A549 (cell line): Measurements from ENCODE around the gene TSGA10IP. TPM values are rescaled to one million over a fixed set of nuclear protein-coding genes. Genes with fewer than 3 reads are reported as not detected.

Source experiments
- ATAC-seq, 2 experiments: fragments of 200-7000 bp in 1 of 2; fragments of >200 bp in 1 of 2; cut with Nextera tagmentation in 1 of 2; cut with Tn5 transposase in 1 of 2; 3 replicates each; pipeline versions ENCODE4 v1.8.0 to v1.9.1; 2018 to 2020; ENCODE audit warnings: mild to moderate bottlenecking in 1 of 2, moderate library complexity in 1 of 2
- CTCF ChIA-PET: fragments of 300-600 bp; sonication (Branson Sonifier 250); formaldehyde crosslinking; extraction: SDS; loops from one replicate; lab custom pipeline; 2021; ENCODE audit warnings: antibody characterized with exemption, inconsistent platforms; lab: Yijun Ruan, JAX
- POLR2A ChIA-PET: fragments of 350-600 bp; formaldehyde crosslinking; extraction: SDS; loops from one replicate; lab custom pipeline; 2021; ENCODE audit warnings: antibody characterized with exemption, inconsistent platforms; lab: Yijun Ruan, JAX
- DNase-seq, 2 experiments: peaks; one replicate each; pipeline versions ENCODE4 v3.0.0 to v3.0.0-alpha.2; 2011 to 2016; ENCODE audit warnings: low read depth in 1 of 2, low spot score in 1 of 2
- FAIRE-seq: peaks from 2 replicates; lab custom pipeline; 2011; peaks lifted over from hg19 to GRCh38; lab: Jason Lieb, UNC
- H3K27ac ChIP-seq, 2 experiments: fragments of >200 bp; sonication (Bioruptor Twin); formaldehyde crosslinking; 3 replicates each; pipeline ENCODE4 v1.5.1; 2016 to 2017
- H3K4me1 ChIP-seq: fragments of >200 bp; sonication (Bioruptor Twin); formaldehyde crosslinking; 3 replicates; pipeline ENCODE4 v1.6.1; 2016
- H3K4me2 ChIP-seq: fragments of >200 bp; sonication (Bioruptor Twin); formaldehyde crosslinking; 3 replicates; pipeline ENCODE4 v1.6.1; 2016
- H3K4me3 ChIP-seq: fragments of >200 bp; sonication (Bioruptor Twin); formaldehyde crosslinking; 3 replicates; pipeline ENCODE4 v1.5.1; 2016
- H3K9me3 ChIP-seq: fragments of >200 bp; sonication (Bioruptor Twin); formaldehyde crosslinking; 3 replicates; pipeline ENCODE4 v1.6.1; 2016
- BHLHE40 ChIP-seq: IDR thresholded peaks from 2 replicates; pipeline ENCODE4 v1.6.1; 2012; ENCODE audit warnings: low read depth, low read length, inconsistent platforms
- CBX2 ChIP-seq: fragments of 200-600 bp; sonication (generic); IDR thresholded peaks from 2 replicates; pipeline ENCODE4 v1.6.1; 2016; ENCODE audit warnings: low read depth, mild to moderate bottlenecking, borderline replicate concordance
- CHD2 ChIP-seq: fragments of 150-350 bp; IDR thresholded peaks from 2 replicates; pipeline ENCODE4 v1.6.1; 2014; ENCODE audit warnings: low read length; ENCODE audit not compliant: partially characterized antibody
- CHD4 ChIP-seq: fragments of 200-600 bp; sonication (generic); IDR thresholded peaks from 2 replicates; pipeline ENCODE4 v1.6.1; 2016; ENCODE audit warnings: antibody characterized with exemption, mild to moderate bottlenecking, borderline replicate concordance
- GATA3 ChIP-seq: IDR thresholded peaks from 2 replicates; pipeline ENCODE4 v1.6.1; 2012; ENCODE audit warnings: borderline replicate concordance
- HDAC2 ChIP-seq: fragments of 200-600 bp; sonication (generic); IDR thresholded peaks from 2 replicates; pipeline ENCODE4 v1.6.1; 2016
- HOXA7 ChIP-seq: fragments of 250-450 bp; sonication (Bioruptor Pico); IDR thresholded peaks from 2 replicates; pipeline ENCODE4 v1.5.0; 2020; ENCODE audit warnings: mild to moderate bottlenecking, moderate library complexity
- JUN ChIP-seq, 2 experiments: fragments of >200 bp; sonication (Bioruptor Twin); formaldehyde crosslinking; IDR thresholded peaks; 2 replicates in 1 of 2; 3 replicates in 1 of 2; pipeline ENCODE4 v1.6.1; 2016 to 2017
- KDM1A ChIP-seq: fragments of 200-600 bp; sonication (generic); IDR thresholded peaks from 2 replicates; pipeline ENCODE4 v1.6.1; 2016; ENCODE audit warnings: low read depth, mild to moderate bottlenecking
- MYC ChIP-seq: IDR thresholded peaks from 2 replicates; pipeline ENCODE4 v1.6.1; 2012; ENCODE audit warnings: mild to moderate bottlenecking, inconsistent platforms, low read length, improper control_type of control experiment, borderline replicate concordance
- NPAS2 ChIP-seq: fragments of 250-450 bp; sonication (Bioruptor Pico); IDR thresholded peaks from 2 replicates; pipeline ENCODE4 v1.8.0; 2022; ENCODE audit warnings: mild to moderate bottlenecking, moderate library complexity, borderline replicate concordance
- RCOR1 ChIP-seq: fragments of 150-350 bp; IDR thresholded peaks from 2 replicates; pipeline ENCODE4 v1.6.1; 2014; ENCODE audit warnings: antibody characterized with exemption, low read length, low read depth
- SMC3 ChIP-seq: fragments of >200 bp; sonication (Bioruptor Twin); formaldehyde crosslinking; IDR thresholded peaks from 3 replicates; pipeline ENCODE4 v1.6.1; 2018; ENCODE audit warnings: inconsistent platforms
- TP53 ChIP-seq: fragments of 250-450 bp; sonication (Bioruptor Pico); IDR thresholded peaks from 2 replicates; pipeline ENCODE4 v1.5.0; 2021; ENCODE audit warnings: mild to moderate bottlenecking, moderate library complexity
- ZSCAN20 ChIP-seq: fragments of 250-450 bp; sonication (Bioruptor Pico); IDR thresholded peaks from 2 replicates; pipeline ENCODE4 v1.8.0; 2022; ENCODE audit warnings: mild to moderate bottlenecking, moderate library complexity
- WGBS: methylation state at CpG from one replicate; pipeline ENCODE4 v1.1.6; 2017; ENCODE audit errors: missing lambda C conversion rate; 5-methylcytosine and 5-hydroxymethylcytosine counted together
- polyA plus RNA-seq, 4 experiments: library from polyadenylated mRNA; depleted of rRNA in 3 of 4; stranded (reverse); fragments of >200 nt; fragmentation: RNase III in 1 of 4; extraction: RNeasy Plus Mini Kit Qiagen cat#74134 plus additional on column Dnase treatment in 1 of 4; gene quantifications; 2 replicates in 3 of 4; 3 replicates in 1 of 4; pipeline ENCODE4 v1.2.3, GENCODE V29; 2011 to 2017
- TF ChIP-seq, protein P1 (sequence below): fragments of >200 bp; sonication (Bioruptor Twin); formaldehyde crosslinking; IDR thresholded peaks from 3 replicates; pipeline ENCODE4 v1.5.1; 2016
- TF ChIP-seq, protein P2 (sequence below): fragments of 150-350 bp; IDR thresholded peaks from 2 replicates; pipeline ENCODE4 v1.6.1; 2014; ENCODE audit warnings: low read depth, mild to moderate bottlenecking, low read length
- TF ChIP-seq, protein P3 (sequence below): fragments of 450-650 bp; IDR thresholded peaks from 2 replicates; pipeline ENCODE4 v1.6.1; 2014; ENCODE audit warnings: antibody characterized with exemption
- TF ChIP-seq, protein P4 (sequence below): fragments of >200 bp; sonication (Bioruptor Twin); formaldehyde crosslinking; IDR thresholded peaks from 3 replicates; pipeline ENCODE4 v1.6.1; 2016

TSGA10IP gene
- polyA plus RNA-seq, 2 of the 4 experiments (the other 2 are of a cell fraction), result not detected

DNA sequence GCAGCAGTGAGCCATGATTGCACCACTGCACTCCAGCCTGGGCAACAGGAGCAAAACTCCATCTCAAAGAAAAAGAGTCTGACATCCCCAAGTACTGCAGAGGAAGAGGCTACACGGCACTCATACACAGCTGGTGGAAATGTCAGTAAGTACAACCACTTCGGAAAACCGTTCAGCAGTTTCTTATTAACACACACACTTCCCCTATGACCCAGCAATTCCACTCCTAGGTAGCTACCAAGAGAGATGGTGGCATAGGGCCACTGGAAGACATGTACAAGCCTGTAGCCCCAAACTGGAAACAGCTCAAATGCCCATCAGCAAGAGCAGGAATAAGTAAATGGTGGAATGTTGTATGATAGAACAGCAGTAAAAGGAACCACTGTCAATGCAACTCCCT lies 22.7 kb upstream of the TSGA10IP start:
- no peak for FAIRE-seq
- ChIA-PET CTCF (interaction anchor here (1.0 to 31.6 kb wide), 7 partner anchors 10 to 67 kb away, joined by 3 to 618 read pairs (median 5); partner anchors contain the start of genes CCDC85B, FIBP and FOSL1), POLR2A (interaction anchor here (1.1 kb wide), 1 partner anchor 33 kb away, joined by 3 read pairs; no protein-coding TSS in a partner anchor)

DNA sequence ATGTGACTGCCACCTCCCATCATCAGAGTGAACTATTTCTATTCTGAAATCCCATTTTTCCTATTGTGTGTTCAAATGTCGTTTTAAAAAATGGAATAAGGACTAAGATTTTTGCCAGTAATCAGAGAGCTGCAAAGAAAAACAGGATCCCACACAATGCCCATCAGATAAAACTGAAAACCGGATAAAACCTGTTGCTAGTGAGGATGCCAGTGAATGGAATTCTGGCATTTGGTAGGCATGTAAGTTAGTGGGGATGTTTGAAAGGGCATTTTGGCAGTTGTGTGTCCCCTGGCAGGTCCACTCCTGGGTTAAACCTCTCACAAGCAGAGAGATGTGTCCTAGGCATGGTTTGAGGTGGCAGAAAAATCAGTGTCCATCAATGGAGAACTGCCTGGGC lies 19.9 kb upstream of the TSGA10IP start:
- Histone ChIP-seq H3K4me1 (peaks cover 6% of the 10 kb centered on the region), H3K4me3 (no peak overlapping the region), H3K9me3 (no peaks in the 10 kb centered on the region), H3K4me2 (no peak overlapping the region), H3K27ac (no peak overlapping the region)
- TF ChIP-seq, protein P1, sequence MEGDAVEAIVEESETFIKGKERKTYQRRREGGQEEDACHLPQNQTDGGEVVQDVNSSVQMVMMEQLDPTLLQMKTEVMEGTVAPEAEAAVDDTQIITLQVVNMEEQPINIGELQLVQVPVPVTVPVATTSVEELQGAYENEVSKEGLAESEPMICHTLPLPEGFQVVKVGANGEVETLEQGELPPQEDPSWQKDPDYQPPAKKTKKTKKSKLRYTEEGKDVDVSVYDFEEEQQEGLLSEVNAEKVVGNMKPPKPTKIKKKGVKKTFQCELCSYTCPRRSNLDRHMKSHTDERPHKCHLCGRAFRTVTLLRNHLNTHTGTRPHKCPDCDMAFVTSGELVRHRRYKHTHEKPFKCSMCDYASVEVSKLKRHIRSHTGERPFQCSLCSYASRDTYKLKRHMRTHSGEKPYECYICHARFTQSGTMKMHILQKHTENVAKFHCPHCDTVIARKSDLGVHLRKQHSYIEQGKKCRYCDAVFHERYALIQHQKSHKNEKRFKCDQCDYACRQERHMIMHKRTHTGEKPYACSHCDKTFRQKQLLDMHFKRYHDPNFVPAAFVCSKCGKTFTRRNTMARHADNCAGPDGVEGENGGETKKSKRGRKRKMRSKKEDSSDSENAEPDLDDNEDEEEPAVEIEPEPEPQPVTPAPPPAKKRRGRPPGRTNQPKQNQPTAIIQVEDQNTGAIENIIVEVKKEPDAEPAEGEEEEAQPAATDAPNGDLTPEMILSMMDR, result no peak
- TF ChIP-seq KDM1A (no peak), GATA3 (no peak), JUN (IDR thresholded peaks at IDR 0.05) (no peak)
- TF ChIP-seq, protein P2, sequence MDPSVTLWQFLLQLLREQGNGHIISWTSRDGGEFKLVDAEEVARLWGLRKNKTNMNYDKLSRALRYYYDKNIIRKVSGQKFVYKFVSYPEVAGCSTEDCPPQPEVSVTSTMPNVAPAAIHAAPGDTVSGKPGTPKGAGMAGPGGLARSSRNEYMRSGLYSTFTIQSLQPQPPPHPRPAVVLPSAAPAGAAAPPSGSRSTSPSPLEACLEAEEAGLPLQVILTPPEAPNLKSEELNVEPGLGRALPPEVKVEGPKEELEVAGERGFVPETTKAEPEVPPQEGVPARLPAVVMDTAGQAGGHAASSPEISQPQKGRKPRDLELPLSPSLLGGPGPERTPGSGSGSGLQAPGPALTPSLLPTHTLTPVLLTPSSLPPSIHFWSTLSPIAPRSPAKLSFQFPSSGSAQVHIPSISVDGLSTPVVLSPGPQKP, result no peak
- FAIRE-seq (no peak), ATAC-seq (no peak), DNase-seq (no peak)
- CTCF ChIA-PET, result interaction anchor here (0.8 to 31.6 kb wide), 2 partner anchors 12 to 32 kb away, joined by 3 to 618 read pairs; partner anchors contain the start of genes CCDC85B, FIBP and FOSL1
- WGBS, result 59% methylated on average over 2 of the region's 2 CpGs
- POLR2A ChIA-PET, result no interaction called here

More for the DNA sequence above, 22.7 kb upstream of the TSGA10IP start:
- H3K4me2 ChIP-seq, result no peak overlapping the region
- WGBS, result 88% methylated on average over 3 of the region's 3 CpGs
- ATAC-seq (no peak), DNase-seq (no peak)
- no peak overlapping the region for H3K27ac ChIP-seq
- H3K4me1 ChIP-seq, result peaks cover 17% of the 10 kb centered on the region
- H3K9me3 ChIP-seq, result no peaks in the 10 kb centered on the region
- no peak for TF ChIP-seq MYC
- no peak for TF ChIP-seq CHD4
- TF ChIP-seq, protein P2, result no peak
- no peak for TF ChIP-seq CBX2
- no peak for TF ChIP-seq HDAC2
- no peak for TF ChIP-seq HOXA7 (CRISPR knock-in tag)
- no peak for TF ChIP-seq RCOR1
- TF ChIP-seq NPAS2 (CRISPR knock-in tag), result no peak
- TF ChIP-seq, protein P3, sequence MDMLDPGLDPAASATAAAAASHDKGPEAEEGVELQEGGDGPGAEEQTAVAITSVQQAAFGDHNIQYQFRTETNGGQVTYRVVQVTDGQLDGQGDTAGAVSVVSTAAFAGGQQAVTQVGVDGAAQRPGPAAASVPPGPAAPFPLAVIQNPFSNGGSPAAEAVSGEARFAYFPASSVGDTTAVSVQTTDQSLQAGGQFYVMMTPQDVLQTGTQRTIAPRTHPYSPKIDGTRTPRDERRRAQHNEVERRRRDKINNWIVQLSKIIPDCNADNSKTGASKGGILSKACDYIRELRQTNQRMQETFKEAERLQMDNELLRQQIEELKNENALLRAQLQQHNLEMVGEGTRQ, result no peak
- no peak for TF ChIP-seq ZSCAN20 (CRISPR knock-in tag)
- TF ChIP-seq CHD2, result no peak
- TF ChIP-seq, protein P4, sequence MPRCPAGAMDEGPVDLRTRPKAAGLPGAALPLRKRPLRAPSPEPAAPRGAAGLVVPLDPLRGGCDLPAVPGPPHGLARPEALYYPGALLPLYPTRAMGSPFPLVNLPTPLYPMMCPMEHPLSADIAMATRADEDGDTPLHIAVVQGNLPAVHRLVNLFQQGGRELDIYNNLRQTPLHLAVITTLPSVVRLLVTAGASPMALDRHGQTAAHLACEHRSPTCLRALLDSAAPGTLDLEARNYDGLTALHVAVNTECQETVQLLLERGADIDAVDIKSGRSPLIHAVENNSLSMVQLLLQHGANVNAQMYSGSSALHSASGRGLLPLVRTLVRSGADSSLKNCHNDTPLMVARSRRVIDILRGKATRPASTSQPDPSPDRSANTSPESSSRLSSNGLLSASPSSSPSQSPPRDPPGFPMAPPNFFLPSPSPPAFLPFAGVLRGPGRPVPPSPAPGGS, result no peak
- no peak for TF ChIP-seq TP53 (CRISPR knock-in tag)
- TF ChIP-seq SMC3, result no peak
- no peak for TF ChIP-seq BHLHE40
- no peak for TF ChIP-seq GATA3
- TF ChIP-seq, protein P1, result no peak
- no peak for TF ChIP-seq KDM1A
- H3K4me3 ChIP-seq, result no peak overlapping the region
